ENCODE data around the gene CBX7. TPM values are rescaled to one million over a fixed set of nuclear protein-coding genes. Genes with fewer than 3 reads are reported as not detected.

Gene CBX7
- total and polyA plus RNA-seq, 2 of the 8 experiments (the other 6 are each of a cell fraction or from before 2014, with no cell fraction given) = 6.9 to 8.7 TPM

DNA sequence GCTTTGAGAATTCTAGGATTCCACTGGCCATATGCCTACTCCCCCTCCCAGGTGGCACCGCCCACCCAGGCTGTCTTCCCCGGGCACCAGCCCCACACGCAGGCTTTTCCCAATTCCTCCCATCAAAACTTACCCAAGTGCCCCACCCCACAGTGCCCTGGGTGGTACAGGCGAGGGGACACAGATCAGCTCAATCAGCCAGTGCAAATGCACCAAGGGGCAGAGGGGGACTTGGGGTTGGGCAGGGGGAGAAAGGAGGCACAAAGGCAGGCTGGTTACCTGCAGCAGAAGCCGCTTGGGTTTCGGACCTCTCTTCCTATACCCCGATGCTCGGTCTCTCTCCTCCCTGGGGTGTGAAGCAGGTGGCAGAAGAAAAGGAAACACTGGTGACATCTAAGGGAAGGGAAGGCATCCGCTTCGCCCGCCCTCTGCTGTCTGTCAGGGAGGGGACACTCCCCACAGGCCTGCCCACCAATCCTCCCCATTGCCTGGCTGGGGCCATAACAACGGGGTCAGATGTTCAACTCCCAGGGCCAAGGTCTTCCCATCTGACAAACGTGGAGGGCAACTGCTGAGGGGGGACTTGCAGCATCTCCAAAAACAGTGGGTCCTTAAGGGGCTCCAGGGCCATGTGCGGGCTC lies 14.0 kb downstream of the CBX7 start:
- Histone ChIP-seq H3K4me3 (ENCODE audit: extremely low read depth in 1 of 4, insufficient read depth in 2 of 4, low read depth in 3 of 4, low read length in 4 of 4) (no peak overlapping the region), H3K79me2 (ENCODE audit: control insufficient read depth in 1 of 2, insufficient read depth in 2 of 2, low read length in 2 of 2) (no peaks in the 10 kb centered on the region), H3K18ac (ENCODE audit: extremely low read depth, low read length) (no peak overlapping the region), H3K4ac (replicated peaks; ENCODE audit: insufficient read length, low read depth, low read length) (no peak overlapping the region), H4K20me1 (replicated peaks in 1 of 2; ENCODE audit: control insufficient read depth in 1 of 2, insufficient read depth in 2 of 2, low read length in 2 of 2) (no peaks in the 10 kb centered on the region), H3K36me3 (ENCODE audit: control insufficient read depth in 2 of 4, insufficient read depth in 4 of 4, low read length in 3 of 4) (no peaks in the 10 kb centered on the region), H3K14ac (ENCODE audit: insufficient read length) (no peak overlapping the region), H2AFZ (ENCODE audit: low read length) (no peak overlapping the region), H2BK12ac (ENCODE audit: low read depth, low read length) (no peak overlapping the region), H3K4me1 (replicated peaks in 1 of 4; ENCODE audit: control insufficient read depth in 3 of 4, insufficient read depth in 4 of 4, low read length in 3 of 4) (peaks cover under 1 to 6% (median 4%) of the 10 kb centered on the region in 4 experiments; a peak in 4 of 7 replicates), H2BK15ac (ENCODE audit: low read length) (no peak overlapping the region), H2BK20ac (ENCODE audit: low read length) (no peak overlapping the region), H3K27ac (ENCODE audit: low read depth, low read length) (no peak overlapping the region), H4K91ac (replicated peaks; ENCODE audit: insufficient read length, low read length) (no peak overlapping the region), H3K27me3 (replicated peaks in 1 of 4; ENCODE audit: control insufficient read depth in 3 of 4, extremely low read depth in 1 of 4, insufficient read depth in 3 of 4, low read length in 3 of 4) (no peaks in the 10 kb centered on the region; a peak in 1 of 7 replicates), H3K79me1 (ENCODE audit: low read depth, low read length) (no peaks in the 10 kb centered on the region), H2AK5ac (ENCODE audit: low read depth, low read length) (no peak overlapping the region), H3K23ac (ENCODE audit: insufficient read length) (no peak overlapping the region), H3K9me3 (ENCODE audit: insufficient read depth in 2 of 2, low read depth in 1 of 2, low read length in 1 of 2) (no peaks in the 10 kb centered on the region), H3K4me2 (ENCODE audit: insufficient read depth in 1 of 2, low read depth in 2 of 2, low read length in 2 of 2) (no peak overlapping the region), H3K9ac (replicated peaks in 1 of 4; ENCODE audit: extremely low read depth in 1 of 4, low read depth in 3 of 4, low read length in 3 of 4) (peak overlapping the region in 2 of 4 experiments; percentile 13 to 36; a peak in 1 of 7 replicates), H2BK5ac (ENCODE audit: low read depth, low read length) (0 out of 2 replicates have a peak overlapping the region, but pooled peaks have one; percentile 30), H4K5ac (ENCODE audit: insufficient read length, low read depth, low read length) (no peak overlapping the region), H4K8ac (ENCODE audit: extremely low read depth, insufficient read depth, low read length) (no peak overlapping the region), H3K23me2 (ENCODE audit: low read depth, low read length) (no peaks in the 10 kb centered on the region), H2BK120ac (replicated peaks; ENCODE audit: low read depth, low read length) (no peak overlapping the region), H3K56ac (replicated peaks; ENCODE audit: insufficient read length, low read depth, low read length) (no peak overlapping the region)
- no peak for DNase-seq (ENCODE audit: low read depth in 1 of 2, low spot score in 2 of 2)
- CTCF ChIA-PET (ENCODE audit: partially characterized antibody) = interaction anchor here (0.6 to 5.1 kb wide), 7 partner anchors 11 to 173 kb away, joined by 3 to 47 read pairs (median 4); no protein-coding TSS in a partner anchor
- POLR2A ChIA-PET (ENCODE audit: partially characterized antibody) = interaction anchor here (0.6 kb wide), 1 partner anchor 41 kb away, joined by 3 read pairs; no protein-coding TSS in a partner anchor
- FAIRE-seq = no peak
- 74% methylated on average over 7 of the region's 14 CpGs; no CpG with 5 or more reads in 1 of the 2 experiments for WGBS, 2 experiments (ENCODE audit: extremely low coverage in 1 of 2, insufficient coverage in 1 of 2, insufficient read length in 1 of 2, insufficient replicate concordance in 2 of 2, low coverage in 1 of 2, low lambda C conversion rate in 2 of 2, missing lambda C conversion rate in 1 of 2)
